Measurements from ENCODE around the gene F8. TPM values are rescaled to one million over a fixed set of nuclear protein-coding genes. Genes with fewer than 3 reads are reported as not detected.
A peak's percentile ranks its signal among the peaks of the same experiment; 100 is the strongest.

The F8 gene
- total RNA-seq, 1 experiment from 2014 or later = 0.91 TPM

GRCh38 chrX:155070975-155071693 lies 48.6 kb upstream of the F8 start, which contains the start of the genes BRCC3, CMC4 and MTCP1:
Gene BRCC3, plus strand, starts transcription at chrX:155071508. Its CDS starts 20 bp downstream, at chrX:155071528.
Gene CMC4, minus strand, starts transcription at chrX:155071136. Its CDS starts 7,113 bp downstream, at chrX:155064023.
Gene MTCP1, minus strand, starts transcription at chrX:155071136. Its CDS starts 5,126 bp downstream, at chrX:155066010.
- ChIA-PET CTCF (no interaction called here), POLR2A (ENCODE audit: unreplicated experiment) (interaction anchor here (0.6 kb wide), 1 partner anchor 90 kb away, joined by 6 read pairs; no protein-coding TSS in a partner anchor)
- Histone ChIP-seq H3F3A (ENCODE audit: low read length, unreplicated experiment) (no peaks in the 10 kb centered on the region), H3K9me2 (replicated peaks; ENCODE audit: low read length) (no peaks in the 10 kb centered on the region), H3K27me3 (ENCODE audit: low read length) (no peaks in the 10 kb centered on the region), H3K9ac (ENCODE audit: low read length) (peak within 1 kb of the TSS; percentile 86), H3K4me1 (ENCODE audit: insufficient read depth, low read length) (peaks cover 47% of the 10 kb centered on the region), H3K4me3 (ENCODE audit: low read length) (peak within 1 kb of the TSS; percentile 98), H4K20me1 (ENCODE audit: low read length) (peaks cover 7% of the 10 kb centered on the region; the same call in 1 of the 2 replicates), H3K27ac (ENCODE audit: low read length) (peak within 1 kb of the TSS; percentile 44), H3K36me3 (ENCODE audit: low read depth, low read length) (peaks cover 3% of the 10 kb centered on the region; the same call in 1 of the 2 replicates), H3K79me2 (ENCODE audit: low read length) (peaks cover 79% of the 10 kb centered on the region), H2AFZ (ENCODE audit: low read length) (peak within 1 kb of the TSS; percentile 83), H3K4me2 (ENCODE audit: low read length) (peak within 1 kb of the TSS; percentile 97), H3K9me3 (ENCODE audit: low read length) (no peaks in the 10 kb centered on the region)
- peak; percentile 87 for ATAC-seq
- no TSS peak for BruUV-seq (replicated peaks)
- intact Hi-C loops (cut with micrococcal nuclease) = loop anchor here (1.0 kb wide), 1 partner anchor 45 kb away; the partner anchor contains the start of gene FUNDC2
- TF ChIP-seq CTCF (conservative IDR thresholded peaks at IDR 0.05; ENCODE audit: low read depth, low read length) (no peak), EZH2phosphoT487 (IDR thresholded peaks at IDR 0.05; ENCODE audit: borderline replicate concordance, low read length) (no peak), EZH2 (IDR thresholded peaks at IDR 0.05; ENCODE audit: low read length, unreplicated experiment) (no peak)
- DNase-seq = peak; percentile 85

GRCh38 chrX:155070663-155070974 lies 48.1 kb upstream of the F8 start:
- ChIA-PET CTCF (no interaction called here), POLR2A (ENCODE audit: unreplicated experiment) (interaction anchor here (0.6 kb wide), 1 partner anchor 90 kb away, joined by 6 read pairs; no protein-coding TSS in a partner anchor)
- Histone ChIP-seq H3K9me3 (ENCODE audit: low read length) (no peaks in the 10 kb centered on the region), H3K79me2 (ENCODE audit: low read length) (peaks cover 84% of the 10 kb centered on the region), H3K4me3 (ENCODE audit: low read length) (peak overlapping the region; percentile 83), H3K9me2 (replicated peaks; ENCODE audit: low read length) (no peaks in the 10 kb centered on the region), H3K27me3 (ENCODE audit: low read length) (no peaks in the 10 kb centered on the region), H3K36me3 (ENCODE audit: low read depth, low read length) (peaks cover 3% of the 10 kb centered on the region; the same call in 1 of the 2 replicates), H4K20me1 (ENCODE audit: low read length) (peaks cover 7% of the 10 kb centered on the region; the same call in 1 of the 2 replicates), H3K4me2 (ENCODE audit: low read length) (peak overlapping the region; percentile 89), H3K9ac (ENCODE audit: low read length) (peak overlapping the region; percentile 75), H3K27ac (ENCODE audit: low read length) (peak overlapping the region; percentile 44), H2AFZ (ENCODE audit: low read length) (peak overlapping the region; percentile 83), H3F3A (ENCODE audit: low read length, unreplicated experiment) (no peaks in the 10 kb centered on the region), H3K4me1 (ENCODE audit: insufficient read depth, low read length) (peaks cover 52% of the 10 kb centered on the region)
- BruUV-seq (replicated peaks) = TSS peak; percentile 59
- intact Hi-C loops (cut with micrococcal nuclease) = no loop called here
- TF ChIP-seq CTCF (conservative IDR thresholded peaks at IDR 0.05; ENCODE audit: low read depth, low read length) (no peak), EZH2phosphoT487 (IDR thresholded peaks at IDR 0.05; ENCODE audit: borderline replicate concordance, low read length) (no peak), EZH2 (IDR thresholded peaks at IDR 0.05; ENCODE audit: low read length, unreplicated experiment) (no peak)
- DNase-seq (no peak), ATAC-seq (peak; percentile 9)

- no peak for DNase-seq
- CTCF ChIA-PET = no interaction called here
- peaks cover 58% of the 10 kb centered on the region for H3K4me1 ChIP-seq (ENCODE audit: insufficient read depth, low read length)
Observed at GRCh38 chrX:155070038-155070437, 47.5 kb upstream of the F8 start.

More at GRCh38 chrX:155070038-155070437, 47.5 kb upstream of the F8 start:
- Histone ChIP-seq H3K9ac (ENCODE audit: low read length) (peak overlapping the region; percentile 75), H3K9me3 (ENCODE audit: low read length) (no peaks in the 10 kb centered on the region), H3K27me3 (ENCODE audit: low read length) (no peaks in the 10 kb centered on the region), H3K36me3 (ENCODE audit: low read depth, low read length) (peaks cover 3% of the 10 kb centered on the region; the same call in 1 of the 2 replicates), H3K79me2 (ENCODE audit: low read length) (peaks cover 82% of the 10 kb centered on the region), H3K27ac (ENCODE audit: low read length) (no peak overlapping the region), H3K4me3 (ENCODE audit: low read length) (peak overlapping the region; percentile 83), H2AFZ (ENCODE audit: low read length) (peak overlapping the region; percentile 83), H3F3A (ENCODE audit: low read length, unreplicated experiment) (no peaks in the 10 kb centered on the region), H3K4me2 (ENCODE audit: low read length) (peak overlapping the region; percentile 89), H3K9me2 (replicated peaks; ENCODE audit: low read length) (no peaks in the 10 kb centered on the region), H4K20me1 (ENCODE audit: low read length) (peaks cover 7% of the 10 kb centered on the region; the same call in 1 of the 2 replicates)
- TF ChIP-seq EZH2phosphoT487 (IDR thresholded peaks at IDR 0.05; ENCODE audit: borderline replicate concordance, low read length) (no peak), EZH2 (IDR thresholded peaks at IDR 0.05; ENCODE audit: low read length, unreplicated experiment) (no peak), CTCF (conservative IDR thresholded peaks at IDR 0.05; ENCODE audit: low read depth, low read length) (no peak)
- no TSS peak for BruUV-seq (replicated peaks)
- ATAC-seq = no peak
- intact Hi-C loops (cut with micrococcal nuclease) = no loop called here
- POLR2A ChIA-PET (ENCODE audit: unreplicated experiment) = no interaction called here
